GM13976 (cell line): Measurements from ENCODE around the gene NTM.

Source experiments
- DNase-seq: peaks from one replicate; pipeline ENCODE4 v3.0.0; 2012; ENCODE audit warnings: low spot score
- in situ Hi-C: fragments of 300-500 bp; cut with MboI; formaldehyde crosslinking; loops from one replicate; pipeline ENCODE4 v1.12.0; 2022; ENCODE audit warnings: low sequenced_read_pairs, mixed read lengths, inconsistent platforms; ENCODE audit not compliant: unreplicated experiment
- TF ChIP-seq, protein P1 (sequence below): IDR thresholded peaks from 2 replicates; pipeline ENCODE4 v1.5.1; 2012; ENCODE audit warnings: borderline replicate concordance, mild to moderate bottlenecking; ENCODE audit not compliant: insufficient read depth; ENCODE audit errors: extremely low read depth, missing control alignments, control extremely low read depth

NTM gene

DNA sequence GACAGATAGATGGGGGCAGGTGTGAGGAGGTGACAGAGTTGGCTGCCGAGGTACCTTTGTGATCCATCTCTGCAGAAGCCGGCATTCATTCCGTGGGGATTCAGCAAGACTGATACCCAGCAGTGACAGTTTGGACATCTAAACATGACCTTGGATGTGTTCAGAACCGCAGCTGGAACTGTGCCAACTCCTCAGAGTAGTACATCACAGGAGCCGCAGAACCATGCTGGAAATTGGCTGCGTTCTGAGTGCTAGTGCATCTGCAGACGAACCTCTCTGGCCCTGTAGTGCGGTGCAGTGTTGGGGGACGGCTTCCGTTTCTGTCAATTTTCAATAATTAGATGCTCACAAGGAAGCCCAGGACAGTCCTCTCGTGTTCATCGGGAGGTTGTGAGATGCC lies 772.1 kb downstream of the NTM start:
- DNase-seq, result no peak
- TF ChIP-seq, protein P1, sequence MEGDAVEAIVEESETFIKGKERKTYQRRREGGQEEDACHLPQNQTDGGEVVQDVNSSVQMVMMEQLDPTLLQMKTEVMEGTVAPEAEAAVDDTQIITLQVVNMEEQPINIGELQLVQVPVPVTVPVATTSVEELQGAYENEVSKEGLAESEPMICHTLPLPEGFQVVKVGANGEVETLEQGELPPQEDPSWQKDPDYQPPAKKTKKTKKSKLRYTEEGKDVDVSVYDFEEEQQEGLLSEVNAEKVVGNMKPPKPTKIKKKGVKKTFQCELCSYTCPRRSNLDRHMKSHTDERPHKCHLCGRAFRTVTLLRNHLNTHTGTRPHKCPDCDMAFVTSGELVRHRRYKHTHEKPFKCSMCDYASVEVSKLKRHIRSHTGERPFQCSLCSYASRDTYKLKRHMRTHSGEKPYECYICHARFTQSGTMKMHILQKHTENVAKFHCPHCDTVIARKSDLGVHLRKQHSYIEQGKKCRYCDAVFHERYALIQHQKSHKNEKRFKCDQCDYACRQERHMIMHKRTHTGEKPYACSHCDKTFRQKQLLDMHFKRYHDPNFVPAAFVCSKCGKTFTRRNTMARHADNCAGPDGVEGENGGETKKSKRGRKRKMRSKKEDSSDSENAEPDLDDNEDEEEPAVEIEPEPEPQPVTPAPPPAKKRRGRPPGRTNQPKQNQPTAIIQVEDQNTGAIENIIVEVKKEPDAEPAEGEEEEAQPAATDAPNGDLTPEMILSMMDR, result no peak
- in situ Hi-C loops, result no loop called here

DNA sequence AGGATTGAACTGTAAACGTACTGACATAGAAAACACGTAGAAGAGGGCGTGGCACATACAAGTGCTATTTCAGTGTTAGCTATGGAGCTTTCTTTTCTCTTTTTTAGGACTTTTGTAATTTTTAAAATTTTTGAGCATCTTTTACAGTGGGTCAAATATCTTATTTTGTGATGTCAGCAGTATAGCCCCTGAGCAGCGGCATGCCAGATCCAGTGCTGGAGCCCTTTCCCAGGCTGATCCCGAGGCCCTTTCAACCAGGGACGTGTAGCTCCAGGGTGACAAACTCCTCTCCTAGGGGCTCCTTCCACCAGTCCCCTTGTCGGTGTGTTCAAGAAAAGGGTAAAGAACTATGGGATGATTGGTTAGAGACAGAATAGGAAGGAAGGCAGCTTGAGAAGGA lies 777.0 kb downstream of the NTM start:
- in situ Hi-C loops, result no loop called here
- TF ChIP-seq, protein P1, result no peak
- no peak for DNase-seq

DNA sequence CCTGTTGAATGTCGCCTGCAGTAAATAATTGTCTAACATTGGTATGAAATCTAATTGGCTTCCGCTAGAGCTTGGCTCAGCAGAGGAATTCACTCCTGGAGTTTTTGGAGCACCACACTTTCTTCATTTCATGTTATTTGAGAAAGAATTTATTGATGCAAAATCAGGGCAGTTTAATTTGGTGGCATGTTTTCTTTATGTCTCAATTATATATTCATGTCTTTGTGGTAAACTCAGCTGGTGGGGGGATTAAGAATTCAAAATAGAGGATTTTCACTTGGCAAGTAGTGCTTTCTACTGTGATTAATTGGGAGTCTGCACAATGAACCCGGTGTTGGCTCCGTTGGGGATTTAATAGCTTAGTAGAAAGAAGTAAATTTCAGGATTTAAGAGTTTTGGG lies 784.4 kb downstream of the NTM start:
- TF ChIP-seq, protein P1, result no peak
- in situ Hi-C loops, result no loop called here
- DNase-seq, result no peak

DNA sequence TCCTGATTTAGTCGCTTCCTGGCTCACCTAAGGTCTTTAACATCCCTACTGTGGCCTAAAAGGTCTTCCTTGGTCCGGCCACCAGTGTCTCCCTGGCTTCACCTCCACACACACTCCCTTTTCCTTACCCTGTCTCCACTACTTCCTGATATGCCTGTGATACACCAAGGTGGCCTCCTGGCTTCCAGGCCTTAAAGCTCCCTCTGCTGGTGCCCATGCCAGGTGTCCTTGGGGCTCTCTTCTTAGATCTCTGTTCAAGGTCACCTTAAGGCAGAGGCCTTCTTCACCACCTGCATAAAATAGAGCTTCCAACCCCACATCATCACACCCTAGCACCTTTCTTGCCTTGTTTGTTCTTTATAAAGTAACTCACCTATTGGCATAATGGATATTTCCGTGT lies 787.7 kb downstream of the NTM start:
- TF ChIP-seq, protein P1, result peak; percentile 14
- DNase-seq, result no peak
- in situ Hi-C loops, result no loop called here

DNA sequence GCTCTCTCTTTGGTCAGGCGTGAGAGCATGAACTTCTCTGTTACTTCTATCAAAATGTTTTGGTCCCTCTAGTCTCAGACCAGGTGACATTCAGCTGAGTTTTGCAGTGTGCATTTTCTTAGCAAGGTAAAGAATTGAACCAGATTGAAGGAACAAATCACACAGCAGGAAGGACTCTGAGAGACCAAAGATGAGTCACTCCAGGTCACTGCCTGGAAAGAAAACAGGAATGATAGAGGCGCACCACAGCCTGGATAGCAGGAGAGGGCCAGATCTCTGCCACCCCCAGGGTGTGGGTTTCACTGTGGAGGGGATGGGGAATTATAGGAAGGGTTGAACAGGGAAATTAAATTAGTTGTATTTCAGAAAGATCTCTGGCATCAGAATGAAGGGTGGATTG lies 788.3 kb downstream of the NTM start:
- TF ChIP-seq, protein P1, result no peak
- in situ Hi-C loops, result no loop called here
- DNase-seq, result no peak

DNA sequence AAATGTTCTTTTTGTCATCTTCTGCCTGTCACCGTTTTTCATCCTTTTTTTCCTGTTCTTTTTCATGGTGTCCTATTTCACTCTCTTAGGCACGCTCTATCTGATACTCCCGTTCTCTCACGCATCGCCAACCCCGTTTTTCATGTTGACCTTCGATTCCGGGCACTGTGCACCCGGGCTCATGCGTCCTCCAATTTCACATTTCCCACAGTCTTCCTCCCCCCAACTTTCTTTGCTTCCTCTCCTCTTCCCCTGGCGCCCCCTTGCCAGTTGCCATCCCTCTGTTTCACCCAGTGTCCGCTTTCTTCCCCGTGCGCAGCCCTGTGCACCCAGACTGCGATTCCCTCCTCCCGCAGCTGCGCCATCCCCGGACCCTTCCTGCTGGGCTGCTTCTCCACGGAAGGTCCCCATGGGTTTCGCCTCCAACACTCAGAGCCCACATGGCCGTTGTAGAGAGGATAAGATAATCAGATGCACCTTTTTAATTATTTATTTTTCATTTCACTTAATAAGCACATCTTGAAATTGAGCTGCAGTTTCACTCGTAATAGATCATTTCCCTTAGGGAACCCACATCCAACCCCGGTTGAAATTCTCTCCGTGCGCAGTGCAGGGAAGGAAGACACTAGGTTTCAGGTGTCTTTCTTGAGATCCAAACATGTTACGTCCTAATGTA lies 791.1 kb downstream of the NTM start:
- TF ChIP-seq, protein P1, result no peak
- in situ Hi-C loops, result no loop called here
- DNase-seq, result no peak

DNA sequence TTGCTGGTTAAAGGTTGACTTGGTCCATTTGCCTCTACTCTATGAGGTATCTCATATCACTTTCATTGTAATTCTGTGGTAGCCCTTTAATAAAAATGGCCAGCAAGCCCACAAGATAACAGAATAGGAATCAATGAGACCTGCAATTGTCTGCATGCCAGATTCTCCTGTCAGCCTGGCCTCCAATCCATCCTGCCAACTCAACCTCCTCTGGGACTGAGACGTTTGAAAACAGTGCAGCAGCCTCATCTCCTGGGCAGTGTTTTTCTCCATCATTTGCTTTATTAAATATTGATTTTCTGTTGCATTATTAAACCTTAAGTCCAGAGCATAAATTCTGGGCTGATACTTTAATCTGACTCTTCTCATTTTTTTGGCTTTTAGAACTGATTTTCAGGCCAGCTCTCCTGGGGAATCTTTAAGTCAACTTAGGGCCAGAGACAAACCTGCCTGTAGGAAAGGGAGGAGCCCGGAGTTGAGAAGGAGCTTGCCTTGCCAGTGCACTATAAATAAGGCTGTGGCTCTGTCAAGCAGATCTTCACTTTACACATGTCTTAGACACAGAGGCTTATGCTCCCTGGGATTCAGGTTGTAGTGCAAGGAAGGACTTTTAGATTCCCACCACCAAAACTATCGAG lies 798.0 kb downstream of the NTM start:
- DNase-seq, result no peak
- TF ChIP-seq, protein P1, result no peak
- in situ Hi-C loops, result no loop called here
